GM18499 (cell line): ENCODE measurements around the gene FAM118B.

Experiments
- ATAC-seq: cut with Tn5 transposase; IDR thresholded peaks from one replicate; pipeline ENCODE4 v1.9.1; 2021; ENCODE audit warnings: moderate number of reproducible peaks; ENCODE audit not compliant: insufficient read depth, unreplicated experiment

FAM118B gene

GRCh38 chr11:126186025-126186698, 25.4 kb upstream of the FAM118B start:
- ATAC-seq: no peak

- ATAC-seq: no peak
These were observed 24.7 kb upstream of the FAM118B start for GRCh38 chr11:126186708-126187529.

GRCh38 chr11:126188332-126189108, 23.1 kb upstream of the FAM118B start:
- ATAC-seq: peak; percentile 82

GRCh38 chr11:126189109-126189929, 22.3 kb upstream of the FAM118B start:
- no peak for ATAC-seq

- ATAC-seq: no peak
These were observed 20.8 kb upstream of the FAM118B start for GRCh38 chr11:126190792-126191191.

GRCh38 chr11:126191379-126192073, 20.1 kb upstream of the FAM118B start:
- no peak for ATAC-seq

GRCh38 chr11:126192361-126192760, 19.2 kb upstream of the FAM118B start:
- no peak for ATAC-seq

- ATAC-seq: no peak
These were observed 18.5 kb upstream of the FAM118B start for GRCh38 chr11:126193038-126193478.

GRCh38 chr11:126194121-126194543, 17.4 kb upstream of the FAM118B start:
- ATAC-seq: no peak

GRCh38 chr11:126195119-126195518, 16.5 kb upstream of the FAM118B start:
- ATAC-seq: no peak

GRCh38 chr11:126197277-126197939, 14.2 kb upstream of the FAM118B start:
- no peak for ATAC-seq

- no peak for ATAC-seq
These were observed 12.9 kb upstream of the FAM118B start for GRCh38 chr11:126198648-126199047.

- ATAC-seq: no peak
These were observed 8.8 kb upstream of the FAM118B start for GRCh38 chr11:126202646-126203359.

- no peak for ATAC-seq
These were observed 6.2 kb upstream of the FAM118B start for GRCh38 chr11:126205359-126205758.

- no peak for ATAC-seq
These were observed 3.7 kb upstream of the FAM118B start for GRCh38 chr11:126207896-126208295.

GRCh38 chr11:126210871-126211235, 729 bp upstream of the FAM118B start:
- ATAC-seq: no peak

GRCh38 chr11:126212089-126212660, 593 bp downstream of the FAM118B start:
- ATAC-seq: no peak

- no peak for ATAC-seq
These were observed 2.9 kb downstream of the FAM118B start for GRCh38 chr11:126214441-126214840.
